Measurements from ENCODE around the gene TMEM106C.

Gene TMEM106C

DNA sequence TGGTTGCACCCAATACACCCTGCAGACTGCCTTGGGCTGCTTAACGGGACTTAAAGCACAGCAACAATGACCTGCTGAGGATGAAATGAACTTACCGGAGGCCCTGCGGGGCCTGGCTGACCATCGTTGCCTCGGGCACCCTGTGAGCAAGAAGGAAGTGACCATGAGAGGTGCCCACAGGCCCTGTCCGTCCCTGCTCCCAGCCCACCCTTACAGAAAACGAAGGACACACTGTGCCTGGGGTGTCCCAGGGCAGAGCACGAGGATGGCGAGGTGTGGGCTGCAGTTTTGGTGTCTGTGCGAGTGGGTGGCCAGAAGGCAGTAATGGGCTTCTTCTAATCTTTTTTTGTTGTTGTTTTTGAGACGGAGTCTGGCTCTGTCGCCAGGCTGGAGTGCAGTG is 26.3 kb downstream of the TMEM106C start:
- DNase-seq (ENCODE audit: extremely low read depth, low read depth), result no peak
- TF ChIP-seq, protein P1, sequence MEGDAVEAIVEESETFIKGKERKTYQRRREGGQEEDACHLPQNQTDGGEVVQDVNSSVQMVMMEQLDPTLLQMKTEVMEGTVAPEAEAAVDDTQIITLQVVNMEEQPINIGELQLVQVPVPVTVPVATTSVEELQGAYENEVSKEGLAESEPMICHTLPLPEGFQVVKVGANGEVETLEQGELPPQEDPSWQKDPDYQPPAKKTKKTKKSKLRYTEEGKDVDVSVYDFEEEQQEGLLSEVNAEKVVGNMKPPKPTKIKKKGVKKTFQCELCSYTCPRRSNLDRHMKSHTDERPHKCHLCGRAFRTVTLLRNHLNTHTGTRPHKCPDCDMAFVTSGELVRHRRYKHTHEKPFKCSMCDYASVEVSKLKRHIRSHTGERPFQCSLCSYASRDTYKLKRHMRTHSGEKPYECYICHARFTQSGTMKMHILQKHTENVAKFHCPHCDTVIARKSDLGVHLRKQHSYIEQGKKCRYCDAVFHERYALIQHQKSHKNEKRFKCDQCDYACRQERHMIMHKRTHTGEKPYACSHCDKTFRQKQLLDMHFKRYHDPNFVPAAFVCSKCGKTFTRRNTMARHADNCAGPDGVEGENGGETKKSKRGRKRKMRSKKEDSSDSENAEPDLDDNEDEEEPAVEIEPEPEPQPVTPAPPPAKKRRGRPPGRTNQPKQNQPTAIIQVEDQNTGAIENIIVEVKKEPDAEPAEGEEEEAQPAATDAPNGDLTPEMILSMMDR (IDR thresholded peaks at IDR 0.05; ENCODE audit: low read depth, low read length), result no peak

DNA sequence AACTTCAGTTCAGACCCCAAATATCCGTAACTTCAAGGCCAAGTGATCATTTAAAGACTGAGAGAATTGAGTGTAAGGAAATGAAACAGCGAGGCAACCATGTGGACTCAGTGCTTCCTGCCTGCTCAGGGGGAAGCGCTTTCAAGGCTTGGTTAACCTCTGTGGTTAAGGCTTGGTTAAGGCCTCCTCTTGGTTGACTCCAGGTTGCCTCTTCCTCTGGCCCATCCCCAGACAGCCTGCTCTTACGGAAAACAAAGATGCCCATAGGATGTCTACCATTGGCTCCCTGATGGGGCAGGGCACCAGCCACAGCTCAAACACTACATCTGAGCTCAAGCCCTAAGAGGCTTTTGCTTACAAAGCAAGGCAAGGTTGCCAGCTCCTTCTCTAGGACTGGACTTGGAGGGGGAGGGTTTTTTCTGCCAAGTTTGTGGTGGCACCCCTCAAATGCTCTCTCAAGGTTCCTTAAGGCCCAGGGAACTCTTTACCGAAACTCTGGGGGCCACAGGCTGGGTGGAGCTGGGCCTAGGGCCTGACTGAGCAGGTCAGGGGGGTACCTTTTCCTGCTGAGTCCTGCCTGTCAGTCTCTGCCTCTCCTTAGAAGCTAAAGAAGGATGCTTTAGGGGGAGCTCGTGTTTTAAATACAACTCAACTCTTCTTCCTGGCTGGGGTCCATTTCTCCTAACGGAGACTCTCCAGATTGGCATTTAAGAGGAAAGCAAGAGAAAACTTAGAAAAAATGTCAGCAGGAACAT is 27.1 kb downstream of the TMEM106C start:
- TF ChIP-seq, protein P1 (IDR thresholded peaks at IDR 0.05; ENCODE audit: low read depth, low read length), result no peak
- no peak for DNase-seq (ENCODE audit: extremely low read depth, low read depth)

DNA sequence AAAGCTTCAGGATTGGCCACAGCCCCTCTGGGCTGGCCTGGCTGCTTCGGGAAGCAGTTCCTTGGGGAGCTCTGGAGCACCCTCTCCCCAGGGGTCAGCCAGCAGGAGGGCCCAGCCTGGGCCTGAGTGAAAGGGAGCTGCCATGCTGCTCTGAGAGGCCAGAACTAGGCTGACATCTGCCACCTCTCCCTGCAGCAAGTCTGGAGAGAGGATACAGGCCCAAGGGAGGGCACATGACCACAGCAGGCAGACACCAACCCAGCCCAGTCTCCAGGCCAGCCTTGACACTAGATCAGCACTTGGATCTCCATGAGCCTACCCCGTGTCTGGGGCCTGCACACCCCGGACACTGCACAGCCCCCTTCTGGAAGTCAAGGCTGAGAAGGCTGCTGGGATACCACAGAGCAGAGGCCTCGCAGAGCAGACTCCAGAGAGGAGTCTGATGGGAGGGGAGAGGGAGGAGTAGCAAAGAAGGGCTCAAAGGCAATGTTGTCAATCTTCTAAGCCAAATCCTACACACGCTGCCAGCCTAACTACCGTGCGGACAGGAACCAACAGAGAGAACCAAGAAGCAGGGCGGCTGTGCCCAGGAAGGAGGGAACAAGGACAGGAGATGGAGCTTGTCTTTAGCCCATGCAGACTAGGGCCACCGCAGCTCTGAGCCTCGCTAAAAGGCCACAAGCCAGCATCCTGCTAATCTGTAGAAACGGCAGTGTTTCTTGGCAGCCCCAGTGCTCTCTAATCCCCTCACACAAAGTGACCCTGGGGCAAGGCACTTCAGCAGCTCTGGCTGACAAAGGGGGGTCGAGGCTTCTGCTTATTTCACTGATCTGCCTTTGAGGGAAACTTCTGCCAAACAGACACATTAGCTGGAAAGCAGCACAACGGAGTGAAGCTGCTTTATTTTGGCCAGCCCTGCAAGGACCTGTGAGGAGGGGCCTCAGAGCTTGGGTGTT is 28.0 kb downstream of the TMEM106C start:
- DNase-seq (ENCODE audit: extremely low read depth, low read depth), result no peak
- TF ChIP-seq, protein P1 (IDR thresholded peaks at IDR 0.05; ENCODE audit: low read depth, low read length), result no peak

DNA sequence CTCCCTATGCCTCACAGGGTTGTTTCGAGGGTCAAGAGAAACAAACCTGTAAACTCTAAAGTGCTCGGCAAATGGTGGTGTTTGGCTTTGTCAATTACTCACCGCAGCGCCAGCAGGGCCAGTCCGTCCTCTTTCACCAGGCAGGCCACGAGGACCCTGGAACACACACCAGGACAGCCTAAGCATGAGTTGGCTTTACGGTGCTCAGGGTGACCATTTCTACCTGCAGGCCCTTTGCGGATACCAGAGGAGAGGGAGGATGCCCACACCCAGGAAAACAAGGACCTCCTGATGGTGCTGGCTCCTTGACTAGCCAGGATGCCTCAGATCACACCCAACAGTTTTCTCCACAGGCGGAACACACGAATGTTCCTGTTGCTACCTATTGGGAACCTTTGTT is 29.4 kb downstream of the TMEM106C start:
- DNase-seq (ENCODE audit: extremely low read depth, low read depth), result no peak
- TF ChIP-seq, protein P1 (IDR thresholded peaks at IDR 0.05; ENCODE audit: low read depth, low read length), result no peak

DNA sequence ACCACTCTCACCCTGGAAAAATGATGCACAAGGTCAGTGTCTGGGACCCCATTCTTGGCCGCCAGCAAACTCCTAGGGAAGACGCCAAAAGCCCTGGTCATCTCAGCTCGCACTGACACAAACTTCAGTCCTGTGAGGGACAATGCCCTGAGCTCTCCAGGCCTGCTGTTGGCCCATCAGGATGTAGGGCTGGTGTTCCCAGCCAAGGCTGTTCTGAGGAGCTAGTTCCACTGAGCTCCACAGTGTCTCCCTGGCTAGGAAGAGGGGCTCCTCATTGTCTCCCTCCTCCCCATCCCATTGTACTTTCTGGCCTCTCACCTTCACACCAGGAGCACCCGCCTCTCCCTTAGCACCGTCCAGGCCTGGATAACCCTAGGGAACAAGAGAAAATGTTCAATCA is 30.1 kb downstream of the TMEM106C start:
- TF ChIP-seq, protein P1 (IDR thresholded peaks at IDR 0.05; ENCODE audit: low read depth, low read length), result no peak

DNA sequence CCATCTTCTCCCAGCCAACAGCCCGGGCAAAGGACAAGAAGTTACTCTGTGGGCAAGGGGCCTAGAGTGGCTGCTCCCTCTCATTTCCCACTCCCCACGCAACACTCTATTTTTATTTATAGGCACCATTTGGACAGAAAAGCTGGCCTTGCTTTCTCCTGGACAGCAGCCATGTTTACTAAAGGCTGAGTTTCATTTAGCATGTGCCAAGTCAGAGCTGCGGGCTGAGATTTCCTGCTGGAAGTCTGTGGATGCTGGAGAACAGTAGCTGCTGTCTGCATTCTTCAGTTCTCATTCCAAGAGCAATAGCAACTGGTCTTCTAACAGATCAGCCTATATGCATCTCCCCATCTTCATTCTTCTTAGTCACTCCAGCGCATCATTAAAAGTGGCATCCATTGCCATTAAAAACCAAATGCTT is 32.6 kb downstream of the TMEM106C start:
- TF ChIP-seq, protein P1 (IDR thresholded peaks at IDR 0.05; ENCODE audit: low read depth, low read length), result no peak
- peak; percentile 32 for DNase-seq (ENCODE audit: extremely low read depth, low read depth)

More for the DNA sequence above, 30.1 kb downstream of the TMEM106C start:
- DNase-seq (ENCODE audit: extremely low read depth, low read depth), result no peak

DNA sequence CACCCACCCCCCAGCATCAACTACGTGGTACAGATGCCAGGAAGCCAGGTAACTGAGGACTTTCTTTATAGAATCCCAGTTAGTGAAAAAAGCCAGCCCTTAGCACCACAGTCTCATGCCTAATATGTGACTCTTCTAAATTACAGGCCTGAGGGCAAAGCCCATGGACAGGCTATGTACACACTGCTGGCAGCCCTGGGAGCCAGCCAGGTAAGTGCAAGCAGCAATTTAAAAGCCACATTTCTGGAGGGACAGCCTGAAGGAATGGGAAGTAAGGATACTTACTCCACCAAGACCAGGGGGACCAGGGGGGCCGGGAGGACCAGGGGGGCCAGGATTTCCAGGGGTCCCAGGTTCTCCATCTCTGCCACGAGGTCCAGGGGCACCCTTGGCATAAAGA is 33.9 kb downstream of the TMEM106C start:
- DNase-seq (ENCODE audit: extremely low read depth, low read depth), result no peak
- TF ChIP-seq, protein P1 (IDR thresholded peaks at IDR 0.05; ENCODE audit: low read depth, low read length), result no peak
